HG03039 (cell line): Measurements from ENCODE around the gene LYPLA2.
"Not testable (repeated sequence)": the region's sequence is repeated elsewhere in the genome, so short reads cannot be mapped to it uniquely, and the experiment has no call there.

Experiments used
- ATAC-seq: cut with Tn5 transposase; IDR thresholded peaks from one replicate; pipeline ENCODE4 v1.9.1; 2021; ENCODE audit warnings: mild to moderate bottlenecking, moderate library complexity; ENCODE audit not compliant: unreplicated experiment

Gene LYPLA2

GRCh38 chr1:23825762-23826522 lies 35.0 kb downstream of the LYPLA2 start:
- ATAC-seq, result no peak

- not testable (repeated sequence) for ATAC-seq
Observed at GRCh38 chr1:23826590-23826989, 35.6 kb downstream of the LYPLA2 start.

GRCh38 chr1:23827717-23828116 lies 36.8 kb downstream of the LYPLA2 start:
- ATAC-seq, result no peak

- not testable (repeated sequence) for ATAC-seq
Observed at GRCh38 chr1:23834156-23834555, 43.2 kb downstream of the LYPLA2 start.

GRCh38 chr1:23836037-23836436 lies 45.1 kb downstream of the LYPLA2 start:
- ATAC-seq, result no peak

GRCh38 chr1:23837908-23838307 lies 47.0 kb downstream of the LYPLA2 start:
- ATAC-seq, result no peak

GRCh38 chr1:23838401-23838866 lies 47.5 kb downstream of the LYPLA2 start:
- ATAC-seq, result no peak

GRCh38 chr1:23843644-23844043 lies 52.7 kb downstream of the LYPLA2 start:
- no peak for ATAC-seq
